Skeletal muscle tissue (tissue), 4 donors: ENCODE results near the gene USP49. TPM values are rescaled to one million over a fixed set of nuclear protein-coding genes. Genes with fewer than 3 reads are reported as not detected.

Experiments
- H3K27ac ChIP-seq: one replicate; pipeline ENCODE4 v1.7.0; 2013; ENCODE audit warnings: mild to moderate bottlenecking, low read depth, low read length, inconsistent platforms
- H3K27me3 ChIP-seq, 3 donors: one replicate each; pipeline ENCODE4 v1.7.0; 2013; ENCODE audit warnings: low read length in 3 of 3; ENCODE audit not compliant: control insufficient read depth in 3 of 3, insufficient read depth in 3 of 3
- H3K36me3 ChIP-seq, 3 donors: one replicate each; pipeline ENCODE4 v1.7.0; 2013; ENCODE audit warnings: low read length in 3 of 3; ENCODE audit not compliant: control insufficient read depth in 3 of 3, insufficient read depth in 3 of 3
- H3K4me1 ChIP-seq, 3 donors: one replicate each; pipeline ENCODE4 v1.7.0; 2013; ENCODE audit warnings: low read length in 3 of 3, mild to moderate bottlenecking in 3 of 3; ENCODE audit not compliant: control insufficient read depth in 3 of 3, insufficient read depth in 3 of 3
- H3K4me3 ChIP-seq, 3 donors: one replicate each; pipeline ENCODE4 v1.7.0; 2013; ENCODE audit warnings: low read length in 3 of 3
- H3K9ac ChIP-seq, 3 donors: one replicate each; pipeline ENCODE4 v1.7.0; 2013; ENCODE audit warnings: low read length in 3 of 3, mild to moderate bottlenecking in 3 of 3, moderate library complexity in 2 of 3, low read depth in 1 of 3
- H3K9me3 ChIP-seq, 3 donors: one replicate each; pipeline ENCODE4 v1.7.0; 2013; ENCODE audit warnings: low read length in 3 of 3; ENCODE audit not compliant: control insufficient read depth in 3 of 3
- total RNA-seq: library from RNA; depleted of rRNA; stranded (reverse); fragments of >200 nt; gene quantifications from one replicate; pipeline ENCODE4 v1.2.3, GENCODE V29; 2014
- donor health status: Osteomylitis.

The USP49 gene
- total RNA-seq, 1 donor from 2014 or later = 1.6 TPM

GRCh38 chr6:41938590-41939175, 43.5 kb upstream of the USP49 start:
- Histone ChIP-seq H3K4me1 (peaks cover 39 to 57% (median 46%) of the 10 kb centered on the region in 3 donors), H3K9ac (peak overlapping the region in 1 of 3 donors; percentile 16), H3K27ac (peak overlapping the region; percentile 36), H3K27me3 (no peaks in the 10 kb centered on the region), H3K9me3 (no peaks in the 10 kb centered on the region), H3K36me3 (peaks cover 12 to 14% (median 14%) of the 10 kb centered on the region in 3 donors), H3K4me3 (peak overlapping the region in 1 of 3 donors; percentile 20)

- Histone ChIP-seq H3K4me3 (peak overlapping the region in 1 of 3 donors; percentile 20), H3K36me3 (peaks cover 14 to 18% (median 16%) of the 10 kb centered on the region in 3 donors), H3K4me1 (peaks cover 39 to 57% (median 46%) of the 10 kb centered on the region in 3 donors)
Measured at GRCh38 chr6:41937861-41938574, 42.8 kb upstream of the USP49 start.

DNA sequence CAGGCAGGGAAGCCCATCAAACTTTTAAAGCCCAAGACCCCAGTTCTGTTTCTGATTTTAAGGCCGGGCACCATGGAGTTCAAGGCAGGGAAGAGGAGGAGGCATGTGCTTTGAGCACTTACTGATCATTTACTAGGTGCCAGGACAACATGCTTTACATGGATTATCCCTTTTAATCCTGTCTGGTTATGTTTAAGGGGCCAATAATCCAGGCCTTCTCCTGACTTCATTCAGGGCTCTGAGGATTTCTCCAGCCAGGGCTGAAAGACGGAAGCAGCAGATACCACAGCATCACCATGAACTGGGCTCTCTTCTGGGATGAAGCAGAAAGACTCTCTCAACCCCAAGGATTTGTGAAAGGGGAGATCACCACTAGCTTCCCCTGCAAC, 42.3 kb upstream of the USP49 start:
- H3K4me1 ChIP-seq = peaks cover 38 to 56% (median 46%) of the 10 kb centered on the region in 3 donors
- no peaks in the 10 kb centered on the region for H3K27me3 ChIP-seq
- no peak overlapping the region for H3K27ac ChIP-seq
- H3K4me3 ChIP-seq = no peak overlapping the region
- H3K9ac ChIP-seq = no peak overlapping the region
- H3K36me3 ChIP-seq = peaks cover 20 to 23% (median 22%) of the 10 kb centered on the region in 3 donors
- H3K9me3 ChIP-seq = no peaks in the 10 kb centered on the region

More at GRCh38 chr6:41937861-41938574, 42.8 kb upstream of the USP49 start:
- Histone ChIP-seq H3K9ac (peak overlapping the region in 1 of 3 donors; percentile 16), H3K9me3 (no peaks in the 10 kb centered on the region), H3K27me3 (no peaks in the 10 kb centered on the region), H3K27ac (no peak overlapping the region)

- no peaks in the 10 kb centered on the region for H3K9me3 ChIP-seq
- no peaks in the 10 kb centered on the region for H3K27me3 ChIP-seq
- H3K9ac ChIP-seq = no peak overlapping the region
- H3K4me1 ChIP-seq = peaks cover 33 to 48% (median 38%) of the 10 kb centered on the region in 3 donors
- H3K36me3 ChIP-seq = peaks cover 31 to 35% (median 34%) of the 10 kb centered on the region in 3 donors
- peak overlapping the region; percentile 25 for H3K27ac ChIP-seq
- H3K4me3 ChIP-seq = peak overlapping the region in 1 of 3 donors; percentile 25
Measured at GRCh38 chr6:41936073-41936837, 41.1 kb upstream of the USP49 start.

GRCh38 chr6:41935685-41936072, 40.5 kb upstream of the USP49 start:
- Histone ChIP-seq H3K27ac (peak overlapping the region; percentile 25), H3K4me1 (peaks cover 28 to 43% (median 34%) of the 10 kb centered on the region in 3 donors), H3K9ac (no peak overlapping the region), H3K4me3 (no peak overlapping the region), H3K9me3 (no peaks in the 10 kb centered on the region), H3K27me3 (no peaks in the 10 kb centered on the region), H3K36me3 (peaks cover 36 to 41% (median 40%) of the 10 kb centered on the region in 3 donors)

DNA sequence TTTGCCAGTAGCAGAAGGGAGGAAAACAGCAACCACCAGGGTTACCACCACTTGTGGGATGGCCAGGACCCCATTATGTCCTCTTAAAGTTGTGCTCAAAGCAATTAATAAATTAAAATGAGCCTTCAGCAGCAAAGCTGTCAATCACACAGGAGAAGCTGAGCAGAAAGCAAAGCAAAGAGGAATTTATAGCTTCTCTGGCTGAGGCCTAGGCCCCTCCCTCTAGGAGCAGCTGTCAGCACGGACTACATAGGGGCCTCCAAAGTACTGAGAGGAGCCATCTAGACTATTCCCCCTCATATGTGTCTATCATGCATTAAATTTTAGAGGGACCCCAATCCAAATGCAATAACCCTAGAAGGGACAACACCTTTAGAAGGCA, 40.0 kb upstream of the USP49 start:
- Histone ChIP-seq H3K27me3 (no peaks in the 10 kb centered on the region), H3K4me3 (no peak overlapping the region), H3K9me3 (no peaks in the 10 kb centered on the region), H3K9ac (peak overlapping the region in 1 of 3 donors; percentile 28), H3K4me1 (peaks cover 23 to 38% (median 29%) of the 10 kb centered on the region in 3 donors), H3K36me3 (peaks cover 40 to 46% (median 45%) of the 10 kb centered on the region in 3 donors), H3K27ac (no peak overlapping the region)

- Histone ChIP-seq H3K27me3 (no peaks in the 10 kb centered on the region), H3K9me3 (no peaks in the 10 kb centered on the region), H3K4me1 (peaks cover 20 to 31% (median 23%) of the 10 kb centered on the region in 3 donors), H3K36me3 (peaks cover 46 to 52% (median 51%) of the 10 kb centered on the region in 3 donors), H3K27ac (no peak overlapping the region), H3K4me3 (no peak overlapping the region), H3K9ac (peak overlapping the region in 1 of 3 donors; percentile 28)
Measured at GRCh38 chr6:41934278-41935192, 39.4 kb upstream of the USP49 start.

DNA sequence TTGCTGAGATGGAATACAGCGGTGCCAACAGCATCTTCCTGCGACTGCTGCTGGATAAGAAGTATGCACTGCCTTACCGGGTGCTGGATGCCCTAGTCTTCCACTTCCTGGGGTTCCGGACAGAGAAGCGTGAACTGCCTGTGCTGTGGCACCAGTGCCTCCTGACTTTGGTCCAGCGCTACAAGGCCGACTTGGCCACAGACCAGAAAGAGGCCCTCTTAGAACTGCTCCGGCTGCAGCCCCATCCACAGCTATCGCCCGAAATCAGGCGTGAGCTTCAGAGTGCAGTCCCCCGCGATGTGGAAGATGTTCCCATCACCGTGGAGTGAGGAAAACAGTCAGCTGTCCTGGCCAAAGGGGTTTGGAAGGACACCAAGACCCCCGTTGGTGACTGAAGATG, 37.2 kb upstream of the USP49 start:
- no peak overlapping the region for H3K4me3 ChIP-seq
- H3K4me1 ChIP-seq = peaks cover 4 to 16% (median 7%) of the 10 kb centered on the region in 3 donors
- peaks cover 62 to 74% (median 64%) of the 10 kb centered on the region in 3 donors for H3K36me3 ChIP-seq
- no peak overlapping the region for H3K9ac ChIP-seq
- H3K9me3 ChIP-seq = no peaks in the 10 kb centered on the region
- H3K27ac ChIP-seq = no peak overlapping the region
- no peaks in the 10 kb centered on the region for H3K27me3 ChIP-seq

GRCh38 chr6:41931792-41932191, 36.6 kb upstream of the USP49 start:
- no peaks in the 10 kb centered on the region for H3K27me3 ChIP-seq
- no peak overlapping the region for H3K27ac ChIP-seq
- peaks cover 4 to 15% (median 4%) of the 10 kb centered on the region in 3 donors for H3K4me1 ChIP-seq
- peaks cover 64 to 78% (median 68%) of the 10 kb centered on the region in 3 donors for H3K36me3 ChIP-seq
- H3K9me3 ChIP-seq = no peaks in the 10 kb centered on the region
- H3K9ac ChIP-seq = no peak overlapping the region
- no peak overlapping the region for H3K4me3 ChIP-seq
